Body of pancreas (tissue), 4 donors: ENCODE results near the gene WNT6. TPM values are rescaled to one million over a fixed set of nuclear protein-coding genes. Genes with fewer than 3 reads are reported as not detected.

Source experiments
- ATAC-seq: fragments of 150-250 bp; one replicate; pipeline ENCODE4 v1.9.1; 2016
- DNase-seq, 4 donors: peaks; one replicate each; pipeline ENCODE4 v3.0.0-alpha.2; 2019
- H3K27ac ChIP-seq, 4 donors: fragments of 200-600 bp; sonication (generic); 1 replicate in 3 of 4; 2 replicates in 1 of 4; pipeline versions ENCODE4 v1.5.1 to v1.6.1; 2016 to 2019; ENCODE audit warnings: mild to moderate bottlenecking in 1 of 4, mixed read lengths in 1 of 4, moderate library complexity in 1 of 4
- H3K27me3 ChIP-seq, 2 donors: fragments of 200-600 bp; sonication (generic); one replicate each; pipeline ENCODE4 v1.6.0; 2016; ENCODE audit warnings: mild to moderate bottlenecking in 1 of 2
- H3K36me3 ChIP-seq, 2 donors: fragments of 200-600 bp; sonication (generic); replicated peaks in 1 of 2; 2 replicates each; pipeline ENCODE4 v1.5.1; 2016; ENCODE audit warnings: low read depth in 2 of 2; ENCODE audit not compliant: insufficient read depth in 1 of 2
- H3K4me1 ChIP-seq: fragments of 200-600 bp; sonication (generic); one replicate; pipeline ENCODE4 v1.6.0; 2016
- H3K4me3 ChIP-seq, 2 donors: fragments of 200-600 bp; sonication (generic); 1 replicate in 1 of 2; 2 replicates in 1 of 2; pipeline ENCODE4 v1.5.1; 2016 to 2019
- H3K9me3 ChIP-seq, 3 donors: fragments of 200-600 bp; sonication (generic); 1 replicate in 2 of 3; 2 replicates in 1 of 3; pipeline ENCODE4 v1.5.1; 2016
- POLR2A ChIP-seq, 3 donors: fragments of 450-650 bp; IDR thresholded peaks; one replicate each; pipeline ENCODE4 v1.6.1; 2016; ENCODE audit warnings: antibody characterized with exemption in 3 of 3, mild to moderate bottlenecking in 2 of 3
- WGBS, 2 donors: methylation state at CpG; one replicate each; pipeline ENCODE4 v1.1.5; 2017; 5-methylcytosine and 5-hydroxymethylcytosine counted together
- intact Hi-C: fragments of 100-400 bp; cut with DNase I; formaldehyde crosslinking; loops from one replicate; pipeline ENCODE4 v1.15.1; 2023
- total RNA-seq, 2 donors: library from RNA; depleted of rRNA; stranded (reverse); fragments of >200 nt; gene quantifications; one replicate each; pipeline ENCODE4 v1.1.0, GENCODE V29; 2016
- TF ChIP-seq, protein P1 (sequence below), 7 experiments: fragments of 450-650 bp in 4 of 7; fragments of 200-600 bp in 3 of 7; sonication (generic) in 3 of 7; IDR thresholded peaks; one replicate each; pipeline ENCODE4 v1.5.1; 2016 to 2019; ENCODE audit warnings: antibody characterized with exemption in 7 of 7

The WNT6 gene
- total RNA-seq, 2 donors from 2014 or later: 1.0 TPM; not detected in 1

DNA sequence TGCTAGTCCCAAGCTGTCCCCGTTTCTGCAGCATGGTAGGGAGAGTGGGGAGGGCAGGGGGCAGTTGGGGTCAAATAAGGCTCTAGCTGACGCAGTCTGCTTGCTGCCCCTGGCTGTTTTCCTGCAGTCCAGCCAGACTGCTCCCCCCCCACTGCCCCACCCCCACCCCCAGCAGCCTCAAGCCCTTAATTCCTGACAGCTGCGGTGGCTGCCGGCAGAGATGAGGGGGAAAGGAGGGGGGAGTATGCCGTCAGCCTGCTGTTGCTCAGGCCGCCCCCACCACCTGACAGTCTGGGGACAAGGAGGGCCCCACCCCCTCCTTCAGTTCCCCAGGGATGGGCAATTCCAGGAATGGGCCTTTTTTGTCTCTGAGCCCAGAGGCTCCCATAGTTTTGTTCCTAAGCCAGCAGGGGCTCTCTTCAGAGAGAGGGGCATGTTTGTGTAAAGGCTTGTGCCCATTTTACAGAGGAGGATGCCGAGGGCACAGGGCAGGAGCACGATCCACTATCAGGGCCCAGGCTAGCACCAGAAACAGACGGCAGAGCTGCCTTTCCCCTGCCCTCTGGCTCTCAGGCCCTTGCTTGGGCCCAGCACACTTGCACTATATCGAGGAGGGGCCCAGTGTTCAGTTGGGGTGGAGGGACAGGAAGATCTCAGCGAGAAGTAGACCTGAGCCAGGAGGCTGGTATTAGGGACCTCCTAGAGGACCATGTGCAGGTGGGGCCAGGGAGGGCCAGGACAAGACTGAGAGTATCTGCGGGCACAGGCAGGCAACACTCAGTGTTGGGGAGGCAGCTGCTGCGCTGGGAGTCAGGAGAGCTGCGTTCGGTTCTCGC, 19.5 kb downstream of the WNT6 start:
- H3K4me1 ChIP-seq: peaks cover 20% of the 10 kb centered on the region
- 34 to 54% methylated on average over 10 to 16 of the region's 16 CpGs for WGBS, 2 donors
- DNase-seq: no peak

DNA sequence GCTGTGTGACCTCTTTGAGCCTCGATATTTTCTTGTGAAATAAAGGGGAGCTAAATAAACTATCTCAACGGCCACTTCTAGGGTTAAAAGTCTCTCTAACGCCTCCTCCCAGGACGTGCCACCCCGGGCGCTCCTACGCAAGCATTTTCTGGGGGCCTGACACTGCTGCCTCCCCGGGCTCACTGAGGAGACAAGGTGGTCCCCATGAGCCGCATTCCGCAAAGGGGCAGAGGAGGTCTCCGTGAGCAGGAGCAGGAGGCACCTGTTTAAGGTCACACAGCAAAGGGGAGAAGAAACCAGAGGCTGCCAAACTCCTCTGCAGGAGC, 20.1 kb downstream of the WNT6 start:
- Histone ChIP-seq H3K4me3 (no peak overlapping the region), H3K27ac (no peak overlapping the region), H3K4me1 (peaks cover 20% of the 10 kb centered on the region), H3K36me3 (no peaks in the 10 kb centered on the region), H3K9me3 (no peaks in the 10 kb centered on the region), H3K27me3 (peaks cover 0 to 29% of the 10 kb centered on the region in 2 donors)
- no peak for DNase-seq
- ATAC-seq: no peak
- TF ChIP-seq POLR2A (IDR thresholded peaks at IDR 0.05): no peak
- TF ChIP-seq, protein P1, sequence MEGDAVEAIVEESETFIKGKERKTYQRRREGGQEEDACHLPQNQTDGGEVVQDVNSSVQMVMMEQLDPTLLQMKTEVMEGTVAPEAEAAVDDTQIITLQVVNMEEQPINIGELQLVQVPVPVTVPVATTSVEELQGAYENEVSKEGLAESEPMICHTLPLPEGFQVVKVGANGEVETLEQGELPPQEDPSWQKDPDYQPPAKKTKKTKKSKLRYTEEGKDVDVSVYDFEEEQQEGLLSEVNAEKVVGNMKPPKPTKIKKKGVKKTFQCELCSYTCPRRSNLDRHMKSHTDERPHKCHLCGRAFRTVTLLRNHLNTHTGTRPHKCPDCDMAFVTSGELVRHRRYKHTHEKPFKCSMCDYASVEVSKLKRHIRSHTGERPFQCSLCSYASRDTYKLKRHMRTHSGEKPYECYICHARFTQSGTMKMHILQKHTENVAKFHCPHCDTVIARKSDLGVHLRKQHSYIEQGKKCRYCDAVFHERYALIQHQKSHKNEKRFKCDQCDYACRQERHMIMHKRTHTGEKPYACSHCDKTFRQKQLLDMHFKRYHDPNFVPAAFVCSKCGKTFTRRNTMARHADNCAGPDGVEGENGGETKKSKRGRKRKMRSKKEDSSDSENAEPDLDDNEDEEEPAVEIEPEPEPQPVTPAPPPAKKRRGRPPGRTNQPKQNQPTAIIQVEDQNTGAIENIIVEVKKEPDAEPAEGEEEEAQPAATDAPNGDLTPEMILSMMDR (IDR thresholded peaks at IDR 0.05): no peak
- WGBS, 2 donors: 9 to 19% methylated on average over 7 to 11 of the region's 11 CpGs
- intact Hi-C loops: no loop called here

More for the DNA sequence above, 19.5 kb downstream of the WNT6 start:
- Histone ChIP-seq H3K4me3 (no peak overlapping the region), H3K36me3 (no peaks in the 10 kb centered on the region), H3K27me3 (peaks cover 0 to 33% of the 10 kb centered on the region in 2 donors), H3K9me3 (no peaks in the 10 kb centered on the region), H3K27ac (no peak overlapping the region)
- ATAC-seq: no peak
- intact Hi-C loops: no loop called here
- TF ChIP-seq, protein P1 (IDR thresholded peaks at IDR 0.05): no peak
- no peak for TF ChIP-seq POLR2A (IDR thresholded peaks at IDR 0.05)

DNA sequence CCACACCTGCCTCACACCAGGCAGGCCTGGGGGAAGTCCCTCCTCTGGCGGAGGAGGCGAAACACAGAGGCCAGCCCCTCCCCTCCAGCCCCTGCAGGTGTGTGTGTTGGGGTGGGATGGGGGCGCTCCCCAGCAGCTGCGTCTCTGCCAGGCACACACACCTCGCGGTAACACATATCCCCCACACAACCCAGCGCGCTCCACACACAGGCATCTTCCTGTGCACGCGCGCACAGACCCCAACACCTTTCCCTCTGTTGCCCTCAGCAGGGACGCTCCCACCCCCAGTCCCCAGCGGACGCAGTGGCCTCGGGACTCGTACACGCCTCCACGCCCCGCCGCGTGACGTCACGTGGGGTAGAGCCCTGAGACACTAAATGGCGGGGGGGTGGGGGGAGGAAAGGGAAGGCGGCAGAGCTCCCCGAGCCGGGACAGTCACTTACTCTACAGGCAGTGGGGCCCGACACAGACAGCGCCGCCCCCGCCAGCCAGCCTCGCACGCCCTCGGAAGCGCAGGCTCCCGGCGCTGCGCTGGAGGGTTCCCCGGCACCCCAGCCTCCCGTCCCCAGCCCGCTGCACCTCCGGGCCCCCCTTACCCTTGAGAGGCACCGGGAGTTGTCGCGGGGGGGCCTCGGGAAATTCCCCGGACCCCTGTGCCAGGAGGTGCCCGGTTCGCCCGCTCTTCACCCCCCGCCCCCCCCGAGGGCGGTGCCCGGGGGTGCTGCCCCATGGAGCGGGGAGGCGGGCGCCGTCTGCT, 20.7 kb downstream of the WNT6 start, which contains the start of gene WNT10A:
Gene WNT10A (plus strand): TSS at position 751 of the 757 bp plus-strand sequence. CDS start 144 bp downstream, outside the sequence.
- intact Hi-C loops: no loop called here
- WGBS, 2 donors: 1 to 2% methylated on average over 16 to 48 of the region's 58 CpGs
- peaks cover 20% of the 10 kb centered on the region for H3K4me1 ChIP-seq
- ATAC-seq: peak; percentile 39
- no peak within 1 kb of the TSS for H3K27ac ChIP-seq
- H3K27me3 ChIP-seq: peaks cover 0 to 28% of the 10 kb centered on the region in 2 donors
- no peak within 1 kb of the TSS for H3K4me3 ChIP-seq
- TF ChIP-seq, protein P1 (IDR thresholded peaks at IDR 0.05): no peak
- no peak for TF ChIP-seq POLR2A (IDR thresholded peaks at IDR 0.05)
- no peaks in the 10 kb centered on the region for H3K36me3 ChIP-seq
- DNase-seq: peak in 2 of 4 donors; percentile 32 to 43
- no peaks in the 10 kb centered on the region for H3K9me3 ChIP-seq

DNA sequence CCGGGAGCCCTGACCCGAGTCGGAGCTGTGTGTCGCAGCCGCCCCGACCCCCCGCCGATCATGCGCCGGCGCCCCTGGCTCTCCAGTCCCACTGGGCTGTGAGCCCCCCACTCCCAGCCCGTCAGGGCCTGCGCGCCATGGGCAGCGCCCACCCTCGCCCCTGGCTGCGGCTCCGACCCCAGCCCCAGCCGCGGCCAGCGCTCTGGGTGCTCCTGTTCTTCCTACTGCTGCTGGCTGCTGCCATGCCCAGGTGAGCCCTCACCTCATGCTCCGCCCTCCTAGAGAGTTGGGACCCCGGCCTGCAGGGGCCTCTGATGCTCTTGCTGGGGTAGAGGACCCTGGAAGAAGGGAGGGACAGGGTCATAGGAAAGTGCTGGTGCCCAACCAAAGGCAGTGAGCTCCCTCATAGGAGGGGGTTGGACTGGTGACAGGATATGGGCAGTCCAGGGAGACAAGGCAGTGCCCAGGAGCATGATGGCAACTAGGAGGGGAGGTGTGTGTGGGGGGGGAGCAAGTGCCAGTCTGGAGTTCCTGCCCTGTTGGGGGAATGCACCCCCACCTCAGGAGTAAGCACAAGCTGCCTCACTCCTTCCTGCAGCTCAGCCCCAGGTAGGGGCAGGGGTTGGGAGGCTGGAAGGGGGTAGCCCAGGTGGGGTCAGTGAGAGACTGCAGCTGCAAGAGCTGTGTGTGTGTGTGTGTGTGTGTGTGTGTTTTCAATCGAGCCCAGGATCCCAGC, 21.4 kb downstream of the WNT6 start:
- intact Hi-C loops: no loop called here
- ATAC-seq (no peak), DNase-seq (no peak)
- TF ChIP-seq, protein P1 (IDR thresholded peaks at IDR 0.05): no peak
- no peak for TF ChIP-seq POLR2A (IDR thresholded peaks at IDR 0.05)
- no peaks in the 10 kb centered on the region for H3K36me3 ChIP-seq
- no peaks in the 10 kb centered on the region for H3K9me3 ChIP-seq
- H3K27me3 ChIP-seq: peaks cover 0 to 28% of the 10 kb centered on the region in 2 donors
- H3K27ac ChIP-seq: no peak overlapping the region
- H3K4me3 ChIP-seq: no peak overlapping the region
- peaks cover 20% of the 10 kb centered on the region for H3K4me1 ChIP-seq
- WGBS, 2 donors: 14 to 31% methylated on average over 9 to 24 of the region's 24 CpGs
